ENCODE data around the gene TEDDM1.
"Not testable (repeated sequence)": the region's sequence is repeated elsewhere in the genome, so short reads cannot be mapped to it uniquely, and the experiment has no call there.

TEDDM1 gene, protein sequence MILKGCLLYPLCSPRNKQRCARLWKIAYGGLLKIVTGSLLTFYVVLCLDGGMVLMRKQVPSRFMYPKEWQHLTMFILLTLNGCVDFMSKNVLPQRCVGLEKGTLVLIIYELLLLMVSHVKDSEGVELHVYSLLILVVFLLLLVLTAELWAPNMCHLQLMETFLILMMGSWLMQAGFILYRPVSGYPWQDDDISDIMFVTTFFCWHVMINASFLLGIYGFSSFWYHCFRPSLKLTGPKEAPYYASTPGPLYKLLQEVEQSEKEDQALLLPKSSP

DNA sequence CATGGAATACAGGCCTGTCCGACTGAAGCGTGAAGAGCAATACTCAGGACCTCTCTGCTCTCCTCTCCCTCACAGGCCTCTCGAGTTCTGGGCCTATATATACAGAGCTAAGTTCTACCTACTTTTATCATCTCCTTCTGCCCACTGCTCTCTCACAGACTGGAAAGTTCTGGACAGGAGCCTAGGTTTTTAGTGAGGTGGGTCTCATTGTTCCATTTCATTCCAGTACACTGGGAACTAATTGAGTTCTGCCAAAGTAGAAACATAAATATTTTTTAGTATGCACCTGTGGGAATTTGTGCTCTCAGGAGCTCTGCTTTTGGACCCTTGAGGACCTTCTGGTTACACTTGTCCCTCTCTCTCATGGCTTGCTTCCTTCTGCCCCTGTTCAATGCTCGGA lies at the start of gene TEDDM1:
Gene TEDDM1 (minus strand): TSS at position 101 of the 400 bp plus-strand sequence. CDS start 182 bp downstream, outside the sequence.
- DNase-seq, result no peak

- DNase-seq, result no peak
Observed at GRCh38 chr1:182450087-182450486, 49.6 kb upstream of the TEDDM1 start, which contains the start of gene RGSL1. Gene RGSL1, plus strand, starts transcription at chr1:182450146. Its CDS starts 20 bp downstream, at chr1:182450166.

- DNase-seq, result no peak
Observed at GRCh38 chr1:182447660-182448059, 47.2 kb upstream of the TEDDM1 start.

DNA sequence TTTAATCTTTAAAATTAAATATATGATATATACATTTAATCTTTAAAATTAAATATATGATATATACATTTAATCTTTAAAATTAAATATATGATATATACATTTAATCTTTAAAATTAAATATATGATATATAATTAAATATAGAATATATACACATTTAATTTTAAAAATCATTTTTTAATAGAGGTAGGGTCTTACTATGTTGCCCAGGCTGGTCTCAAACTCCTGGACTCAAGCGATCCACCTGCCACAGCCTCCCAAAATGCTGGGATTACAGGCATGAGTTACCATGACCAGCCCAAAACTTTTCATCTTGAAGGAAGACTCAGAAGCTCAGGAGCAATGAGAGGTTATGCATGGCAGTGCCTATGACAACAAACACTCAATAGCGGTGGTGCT lies 46.7 kb upstream of the TEDDM1 start:
- DNase-seq, result not testable (repeated sequence)

GRCh38 chr1:182446033-182446669 lies 45.7 kb upstream of the TEDDM1 start:
- DNase-seq, result peak; percentile 34

GRCh38 chr1:182444497-182444896 lies 44.0 kb upstream of the TEDDM1 start:
- no peak for DNase-seq

- no peak for DNase-seq
Observed at GRCh38 chr1:182442333-182442732, 41.9 kb upstream of the TEDDM1 start.

- no peak for DNase-seq
Observed at GRCh38 chr1:182441719-182442118, 41.3 kb upstream of the TEDDM1 start.

DNA sequence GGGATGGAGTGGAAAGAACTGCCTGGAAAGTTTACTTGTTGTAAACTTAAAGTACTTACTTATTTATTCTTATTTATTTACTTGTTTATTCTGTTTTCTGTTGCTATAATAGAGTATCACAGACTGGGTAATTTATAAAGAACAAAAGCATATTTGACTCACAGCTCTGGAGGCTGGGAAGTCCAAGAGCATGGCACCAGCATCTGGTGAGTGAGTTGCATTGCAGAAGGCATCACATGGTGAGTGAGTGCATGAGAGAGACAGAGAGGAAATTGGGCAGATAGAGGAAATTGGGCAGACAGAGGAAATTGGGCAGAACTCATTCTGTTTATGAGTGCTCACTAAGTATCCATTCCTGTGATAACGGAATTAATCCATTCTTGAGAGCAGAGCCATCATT lies 37.9 kb upstream of the TEDDM1 start:
- no peak for DNase-seq

GRCh38 chr1:182433580-182433979 lies 33.1 kb upstream of the TEDDM1 start:
- DNase-seq, result no peak

DNA sequence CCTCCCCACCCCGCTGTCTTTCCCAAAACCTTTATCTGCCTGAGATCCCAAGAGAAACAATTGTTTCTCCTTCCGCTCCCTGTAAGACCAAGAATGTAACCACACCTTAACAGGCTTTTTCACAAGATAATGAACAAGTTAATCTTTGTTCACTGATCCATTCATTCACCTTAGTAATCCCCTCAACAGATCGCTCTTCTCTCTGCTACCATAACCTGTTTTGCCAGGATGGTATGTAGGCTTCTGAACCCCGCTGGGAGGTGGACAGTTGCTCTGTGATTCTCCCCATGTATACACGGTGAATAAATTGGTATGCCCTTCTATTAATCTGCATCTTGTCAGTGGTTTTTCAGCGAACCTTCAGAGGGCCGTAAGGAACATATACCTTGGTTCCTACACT lies 30.8 kb upstream of the TEDDM1 start:
- DNase-seq, result no peak

- DNase-seq, result peak; percentile 27
Observed at GRCh38 chr1:182430263-182431068, 30.0 kb upstream of the TEDDM1 start.

- DNase-seq, result no peak
Observed at GRCh38 chr1:182428043-182428442, 27.6 kb upstream of the TEDDM1 start.

DNA sequence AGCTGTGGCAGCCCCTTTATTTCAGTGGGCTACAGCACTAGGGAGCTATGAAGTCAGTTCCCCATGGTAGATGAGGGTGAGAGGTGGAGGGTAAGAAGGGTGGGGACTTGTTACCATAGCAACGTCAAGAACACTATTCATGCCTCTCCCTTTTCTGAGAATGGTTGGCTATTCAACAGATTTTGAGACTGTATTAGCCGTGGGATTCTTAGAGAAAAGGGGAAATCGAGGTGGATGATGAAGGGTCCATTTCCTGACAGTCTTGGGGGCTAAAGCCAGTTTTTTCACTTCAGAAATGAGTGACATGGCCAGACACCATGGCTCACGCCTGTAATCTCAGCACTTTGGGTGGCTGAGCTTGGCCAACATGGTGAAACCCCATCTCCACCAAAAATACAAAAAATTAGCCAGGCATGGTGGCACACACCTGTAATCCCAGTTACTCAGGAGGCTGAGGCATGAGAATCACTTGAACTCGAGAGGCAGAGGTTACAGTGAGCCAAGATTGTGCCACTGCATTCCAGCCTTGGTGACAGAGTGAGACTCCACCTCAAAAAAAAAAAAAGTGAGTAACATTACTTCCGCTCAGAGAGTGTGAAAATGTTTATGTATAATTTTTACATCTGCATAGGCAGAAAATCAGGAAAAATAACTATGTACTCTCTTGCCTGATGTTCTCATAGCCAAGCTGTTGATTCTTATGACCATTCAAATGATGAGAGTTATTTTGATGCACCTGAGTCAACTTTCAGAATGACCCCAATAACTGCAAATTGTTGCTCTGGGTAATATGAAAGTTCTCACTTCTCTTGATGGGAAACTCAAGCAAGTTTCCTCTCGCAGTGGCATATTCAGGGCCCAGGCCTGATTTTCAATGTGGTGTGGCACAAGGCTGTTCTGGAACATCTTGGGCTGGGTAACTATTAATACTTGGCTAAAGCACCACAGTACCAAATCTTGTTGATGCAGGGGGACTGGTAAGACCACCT lies 26.3 kb upstream of the TEDDM1 start:
- no peak for DNase-seq

GRCh38 chr1:182415789-182416188 lies 15.3 kb upstream of the TEDDM1 start:
- no peak for DNase-seq

- DNase-seq, result no peak
Observed at GRCh38 chr1:182413969-182414368, 13.5 kb upstream of the TEDDM1 start.

DNA sequence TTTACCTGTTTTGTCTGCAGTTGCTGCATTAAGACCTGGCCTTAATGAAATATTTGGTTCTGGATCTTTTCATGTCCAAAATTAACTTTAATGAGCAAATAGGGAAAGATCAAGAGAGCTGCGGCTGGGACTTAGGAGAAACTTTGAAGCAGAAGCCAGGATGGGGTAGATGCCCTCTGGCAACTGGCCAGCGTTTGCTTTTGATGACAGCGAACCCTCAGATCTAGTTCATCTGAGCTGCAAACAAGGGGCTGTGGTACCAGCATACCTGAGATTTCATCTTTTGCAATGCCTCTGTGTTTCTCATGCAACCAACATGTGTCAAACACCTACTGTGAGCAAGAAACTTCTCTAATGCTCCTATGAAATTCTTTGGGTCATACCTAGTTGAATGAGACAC lies 13.0 kb upstream of the TEDDM1 start:
- DNase-seq, result no peak

DNA sequence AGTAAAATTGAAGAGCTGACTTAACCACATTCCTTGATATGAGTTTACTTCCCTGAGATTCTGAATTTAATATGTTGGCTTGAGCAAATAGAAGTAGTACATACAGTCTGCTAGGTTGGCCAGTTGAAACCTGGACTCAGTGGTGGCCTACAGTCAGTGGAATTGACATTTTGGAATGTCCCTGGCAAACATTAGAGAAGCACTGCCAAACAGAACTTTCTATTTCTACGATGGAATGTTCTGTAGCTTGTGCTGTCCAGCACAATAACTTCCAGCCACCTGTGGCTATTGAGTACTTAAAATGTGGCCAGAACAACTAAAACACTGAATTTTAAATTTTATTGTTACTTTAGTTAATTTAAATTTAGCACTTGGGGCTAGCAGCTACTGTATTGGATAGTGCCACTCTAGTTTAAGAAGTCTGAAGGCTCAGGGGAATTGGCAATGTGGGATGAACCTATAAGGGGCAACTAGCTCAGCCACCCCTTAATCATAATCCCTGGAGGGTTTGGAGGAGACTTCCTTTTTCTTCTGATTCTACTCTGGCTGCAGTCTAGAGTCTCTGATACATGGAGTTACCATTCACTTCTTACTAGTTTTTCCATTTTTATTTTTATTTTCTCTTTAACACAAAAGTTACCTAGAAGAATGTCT lies 10.3 kb upstream of the TEDDM1 start:
- DNase-seq, result no peak

GRCh38 chr1:182410138-182410537 lies 9.7 kb upstream of the TEDDM1 start:
- no peak for DNase-seq

- no peak for DNase-seq
Observed at GRCh38 chr1:182408435-182409075, 8.1 kb upstream of the TEDDM1 start.

- no peak for DNase-seq
Observed at GRCh38 chr1:182407724-182408123, 7.3 kb upstream of the TEDDM1 start.
